Tongue (tissue), 2 donors: ENCODE data around the gene GLRX5. TPM values are rescaled to one million over a fixed set of nuclear protein-coding genes. Genes with fewer than 3 reads are reported as not detected.

Experiments used
- DNase-seq: peaks from one replicate; pipeline ENCODE4 v3.0.0-alpha.2; 2015
- total RNA-seq: library from RNA; depleted of rRNA; stranded (reverse); fragments of >200 nt; gene quantifications from one replicate; pipeline ENCODE4 v1.2.3, GENCODE V29; 2014

The GLRX5 gene
- total RNA-seq: 59.1 TPM

DNA sequence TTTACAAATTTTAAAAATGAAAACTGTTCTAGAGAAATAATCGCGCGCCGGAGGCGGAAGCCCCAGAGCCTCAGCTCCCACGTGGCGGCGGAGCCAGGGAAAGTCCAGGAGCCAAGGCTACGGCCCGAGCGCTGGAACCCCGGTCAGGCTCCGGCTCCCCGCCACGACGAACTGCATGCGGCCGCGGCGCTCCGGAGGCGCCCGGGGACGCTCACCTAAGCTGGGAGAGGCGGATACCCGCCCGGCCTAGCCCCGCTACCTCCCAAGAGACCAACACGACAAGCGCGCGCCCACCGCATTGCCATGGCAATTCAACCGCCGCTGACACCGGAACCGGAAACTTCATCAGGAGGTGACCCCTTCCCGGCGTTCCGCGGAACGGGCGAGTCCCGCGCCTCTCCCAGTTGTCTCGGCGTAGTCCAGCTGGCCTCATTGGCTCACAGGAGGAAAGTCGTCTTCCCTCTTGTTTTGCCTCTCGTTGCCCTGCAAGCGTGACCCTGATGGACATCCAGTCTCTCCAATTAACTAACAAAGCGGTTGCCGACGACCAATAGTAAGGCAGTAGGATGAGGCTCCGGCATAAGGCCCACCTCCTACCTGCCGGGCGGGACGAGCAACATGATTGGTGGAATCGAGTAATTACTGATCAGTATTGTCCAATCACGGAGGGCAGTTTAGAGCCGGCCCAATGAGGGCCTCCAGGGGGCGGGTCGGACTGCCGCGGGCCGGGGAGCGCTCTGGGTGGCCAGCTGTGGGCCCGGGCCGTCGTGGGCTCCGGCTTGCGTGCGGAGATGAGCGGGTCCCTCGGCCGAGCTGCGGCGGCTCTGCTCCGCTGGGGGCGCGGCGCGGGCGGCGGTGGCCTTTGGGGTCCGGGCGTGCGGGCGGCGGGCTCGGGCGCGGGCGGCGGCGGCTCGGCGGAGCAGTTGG is at the start of gene GLRX5:
GLRX5 (plus strand) TSS at position 752 of the 927 bp plus-strand sequence; CDS start at position 792, 40 bp downstream.
- DNase-seq: peak; percentile 100

- no peak for DNase-seq
Observed at GRCh38 chr14:95485222-95485819, 49.5 kb upstream of the GLRX5 start.

DNA sequence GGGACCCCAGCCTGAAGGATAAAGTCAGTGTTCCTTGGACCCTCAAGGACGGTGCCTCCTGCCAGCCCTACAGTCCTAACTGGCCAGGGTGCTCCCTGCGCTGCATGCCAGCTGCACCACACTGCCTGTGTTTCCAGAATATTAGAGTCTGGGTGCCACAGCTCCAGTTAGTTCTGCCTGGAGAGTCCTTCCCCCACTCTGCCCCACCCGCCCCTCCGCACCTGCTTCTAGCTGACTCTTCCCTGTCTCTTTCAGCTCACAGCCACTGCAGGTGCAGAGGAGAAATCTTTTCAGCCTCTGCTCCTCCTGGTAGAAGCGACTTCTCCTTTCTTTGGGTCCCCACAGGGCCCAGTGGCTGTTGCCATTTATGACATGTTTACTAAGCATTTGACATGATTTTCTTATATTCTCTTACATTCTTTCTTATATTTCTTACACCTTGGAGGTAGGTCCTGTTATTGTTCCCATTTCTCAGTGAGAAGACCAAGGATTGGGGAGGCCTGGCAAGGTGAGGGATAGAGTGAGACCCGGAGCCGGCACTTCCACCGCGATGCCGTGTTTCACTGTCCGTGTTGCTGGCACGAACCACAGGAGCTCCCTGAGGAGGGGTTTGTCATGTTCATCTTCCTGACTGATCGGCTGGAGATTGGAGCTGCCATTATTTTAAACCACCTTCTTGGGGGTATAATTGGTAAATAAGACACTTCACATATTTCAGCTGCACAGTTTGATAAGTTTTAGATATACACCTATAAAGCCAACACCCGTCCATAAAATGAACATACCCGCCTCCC is 47.8 kb upstream of the GLRX5 start:
- DNase-seq: no peak

- DNase-seq: no peak
Observed at GRCh38 chr14:95487669-95488084, 47.2 kb upstream of the GLRX5 start.

DNA sequence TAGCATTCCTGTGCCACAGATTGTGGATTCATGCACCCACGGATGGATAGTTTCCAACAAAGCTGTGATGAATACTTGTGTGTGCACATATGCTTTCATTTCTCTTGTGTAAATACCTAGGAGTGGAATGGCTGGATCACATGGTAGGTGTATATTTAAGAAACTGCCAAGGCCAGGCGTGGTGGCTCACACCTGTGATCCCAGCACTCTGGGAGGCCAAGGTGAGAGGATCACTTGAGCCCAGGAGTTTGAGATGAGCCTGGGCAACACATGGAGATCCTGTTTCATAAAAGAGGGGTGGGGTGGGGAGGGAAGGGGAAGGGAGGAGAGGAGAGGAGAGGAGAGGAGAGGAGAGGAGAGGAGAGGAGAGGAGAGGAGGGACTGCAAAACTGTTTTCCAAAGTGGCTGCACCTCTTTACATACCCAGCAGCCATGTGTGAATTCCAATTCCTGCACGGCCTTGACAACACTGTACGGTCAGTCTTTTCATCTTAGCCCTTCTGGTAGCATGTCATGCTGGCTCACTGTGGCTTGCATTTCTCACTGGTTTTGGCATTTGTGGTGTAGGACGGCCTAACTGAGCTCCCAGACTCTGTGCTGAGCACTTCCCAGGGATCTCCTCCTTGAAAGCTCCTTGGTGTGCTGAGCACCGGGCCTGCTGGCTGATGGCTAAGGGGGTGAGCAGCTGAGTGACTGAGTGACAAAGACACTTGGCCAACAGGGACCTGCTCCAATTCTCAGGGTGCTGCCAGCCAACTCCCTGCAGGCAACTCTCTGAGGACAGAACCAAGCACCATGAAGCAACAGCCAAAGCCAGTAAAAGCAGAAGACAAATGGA is 46.3 kb upstream of the GLRX5 start:
- DNase-seq: no peak

DNA sequence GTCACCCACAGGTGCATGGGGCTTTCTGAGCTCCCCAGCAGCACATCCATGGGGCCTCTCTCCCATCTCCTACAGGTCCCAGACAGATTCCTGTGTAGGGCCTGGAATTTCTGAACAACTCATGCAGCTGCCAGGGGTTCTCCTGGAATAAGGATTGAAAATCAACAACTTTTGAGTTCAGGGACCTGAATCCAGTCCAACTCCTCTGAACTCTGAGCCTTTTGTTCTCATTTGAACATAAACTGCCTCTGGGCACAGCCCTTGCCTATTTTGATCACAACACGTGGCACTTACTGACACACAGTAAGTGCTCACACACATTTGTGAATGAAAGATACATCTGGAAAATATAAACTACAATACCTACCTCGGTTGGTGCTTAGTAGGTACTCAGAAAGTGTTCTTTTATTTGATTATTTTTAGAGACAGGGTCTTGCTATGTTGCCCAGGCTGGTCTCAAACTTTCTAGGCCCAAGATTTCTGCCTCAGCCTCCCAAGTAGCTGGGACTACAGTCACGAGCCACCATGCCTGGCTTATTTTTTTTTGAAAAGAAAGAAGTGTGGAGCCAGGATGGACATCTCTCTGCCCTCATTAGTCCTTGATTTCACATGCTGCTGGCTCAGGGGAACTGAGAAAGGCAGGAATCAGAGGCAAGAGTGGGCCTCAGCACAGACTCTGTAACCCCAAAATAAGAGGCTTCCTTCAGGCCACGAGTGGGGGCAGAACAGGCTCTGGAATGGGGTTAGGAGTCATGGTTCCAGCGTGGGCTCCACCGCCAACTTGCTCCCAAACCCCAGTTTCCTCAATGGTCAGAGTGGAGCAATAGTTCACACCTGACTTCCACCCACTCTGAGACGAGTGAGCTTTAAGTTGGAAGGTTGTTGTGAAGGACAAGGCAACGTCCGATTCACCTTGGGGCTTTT is 45.4 kb upstream of the GLRX5 start:
- DNase-seq: peak; percentile 62

- peak; percentile 47 for DNase-seq
Observed at GRCh38 chr14:95490138-95490509, 44.7 kb upstream of the GLRX5 start.

GRCh38 chr14:95490727-95491451 is 44.0 kb upstream of the GLRX5 start:
- DNase-seq: no peak

GRCh38 chr14:95491936-95492608 is 42.8 kb upstream of the GLRX5 start:
- DNase-seq: no peak

GRCh38 chr14:95493503-95493902 is 41.3 kb upstream of the GLRX5 start:
- DNase-seq: no peak

- no peak for DNase-seq
Observed at GRCh38 chr14:95493976-95494375, 40.9 kb upstream of the GLRX5 start.

DNA sequence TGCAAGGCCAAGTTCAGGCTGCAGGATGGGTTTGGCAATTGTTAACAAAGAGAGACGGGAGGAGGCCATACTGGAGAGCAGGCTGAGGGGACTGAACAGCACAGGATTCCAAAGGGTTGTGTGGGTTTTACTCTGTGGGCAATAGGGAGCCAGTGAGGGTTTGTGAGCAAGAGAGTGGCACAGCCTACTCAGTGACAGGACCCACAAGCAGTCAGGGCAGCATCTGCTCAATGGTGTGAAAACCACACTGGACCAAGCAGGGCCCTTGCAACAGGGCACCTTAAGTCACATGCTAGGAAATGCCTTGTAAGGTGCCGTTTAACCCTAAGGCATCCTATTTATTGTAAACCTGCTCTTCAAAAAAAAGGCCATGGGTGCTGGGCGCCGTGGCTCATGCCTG is 40.4 kb upstream of the GLRX5 start:
- DNase-seq: no peak

DNA sequence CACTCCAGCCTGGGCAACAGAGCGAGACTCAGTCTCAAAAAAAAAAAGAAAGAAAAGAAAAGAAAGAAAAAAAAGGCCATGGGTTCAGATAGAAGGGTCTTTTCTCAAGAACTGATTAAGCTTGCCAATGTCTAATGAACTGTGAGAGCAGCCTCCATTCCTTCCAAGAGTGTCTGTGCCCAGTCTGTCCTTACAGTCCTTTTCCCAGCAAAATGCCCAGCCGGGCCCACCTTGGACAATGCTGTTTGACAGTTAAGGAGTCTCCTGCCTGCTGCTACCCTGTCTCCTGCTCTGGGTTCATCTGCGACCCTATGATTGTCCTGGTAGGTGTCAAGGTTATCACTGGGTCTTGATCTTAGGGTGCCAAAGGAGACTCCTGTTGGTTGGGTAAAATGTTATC is 39.8 kb upstream of the GLRX5 start:
- no peak for DNase-seq

DNA sequence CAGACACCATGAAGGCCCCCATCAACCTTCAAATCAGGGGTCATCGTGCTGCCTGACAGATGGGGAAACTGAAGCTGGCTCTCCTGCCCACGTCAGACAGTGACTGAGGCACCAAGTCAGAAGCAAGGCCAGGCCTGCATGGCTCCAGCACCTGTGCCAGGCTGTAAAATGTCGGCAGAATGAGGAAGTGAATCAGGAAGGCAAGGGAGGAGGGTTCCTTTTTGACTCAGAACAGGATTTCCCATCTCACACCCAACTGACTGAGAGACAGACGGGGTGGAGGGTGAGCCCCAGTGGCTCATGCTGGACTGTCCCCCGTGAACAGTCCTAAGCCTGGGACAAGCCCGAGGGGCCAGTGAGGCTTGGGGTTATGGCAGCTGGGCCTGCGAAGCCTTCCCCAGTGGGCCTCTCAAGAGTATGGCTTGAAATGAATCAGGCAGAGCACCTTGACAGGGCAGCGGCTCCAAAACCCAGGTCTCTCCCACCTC is 39.3 kb upstream of the GLRX5 start:
- no peak for DNase-seq

DNA sequence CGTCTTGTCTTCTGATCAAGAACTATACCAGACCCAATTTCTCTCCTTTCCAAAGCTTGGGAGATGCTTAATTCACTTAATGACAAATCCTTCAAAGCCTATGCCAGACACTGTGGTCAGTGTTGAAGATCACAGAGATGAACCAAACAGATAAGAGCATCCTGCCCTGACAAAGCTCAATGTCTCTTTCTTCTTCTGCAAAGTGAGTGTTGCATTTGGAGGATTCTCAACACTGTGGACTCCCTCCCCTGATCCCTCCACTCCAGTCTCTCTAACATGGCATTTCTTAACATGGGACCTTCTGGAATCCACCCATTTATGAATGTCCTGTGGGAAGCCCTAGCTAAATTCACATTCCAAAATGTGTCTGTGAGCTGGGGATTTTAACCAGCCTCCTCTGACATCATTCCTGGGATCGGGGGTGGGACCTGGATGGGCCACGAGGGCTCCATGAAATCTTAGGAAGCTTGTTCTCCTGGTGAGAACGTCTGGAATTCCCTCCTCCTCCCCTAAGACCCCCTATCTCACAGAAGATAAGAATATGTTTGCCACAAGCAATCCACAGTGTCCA is 38.7 kb upstream of the GLRX5 start:
- DNase-seq: no peak

DNA sequence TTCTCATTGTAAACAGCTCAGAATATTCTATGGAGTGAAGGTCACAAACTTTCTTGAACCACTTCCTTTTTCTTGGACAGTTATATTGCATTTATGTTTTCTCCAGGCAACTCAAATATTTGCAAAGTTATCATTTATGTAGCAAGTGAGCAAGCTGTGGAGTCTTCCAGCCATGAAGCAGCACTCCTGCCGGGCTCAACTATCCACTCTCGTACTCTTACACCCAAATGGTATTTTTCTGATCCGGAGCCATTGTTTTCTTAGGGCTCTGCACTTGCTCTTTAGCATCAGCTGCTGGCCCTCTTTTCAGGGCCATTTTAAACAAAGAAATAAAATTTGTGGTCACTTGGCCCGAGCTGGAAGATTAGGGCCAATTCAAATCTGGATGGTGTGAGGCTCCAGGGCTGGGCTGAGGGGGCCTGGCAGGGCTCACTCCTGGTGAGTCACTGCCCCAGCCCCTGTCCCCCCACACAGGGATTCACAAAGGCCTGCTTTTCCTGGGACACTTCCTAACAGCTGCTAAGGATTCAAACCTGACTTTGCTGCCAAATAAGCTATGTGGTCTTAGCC is 38.1 kb upstream of the GLRX5 start:
- peak; percentile 94 for DNase-seq

DNA sequence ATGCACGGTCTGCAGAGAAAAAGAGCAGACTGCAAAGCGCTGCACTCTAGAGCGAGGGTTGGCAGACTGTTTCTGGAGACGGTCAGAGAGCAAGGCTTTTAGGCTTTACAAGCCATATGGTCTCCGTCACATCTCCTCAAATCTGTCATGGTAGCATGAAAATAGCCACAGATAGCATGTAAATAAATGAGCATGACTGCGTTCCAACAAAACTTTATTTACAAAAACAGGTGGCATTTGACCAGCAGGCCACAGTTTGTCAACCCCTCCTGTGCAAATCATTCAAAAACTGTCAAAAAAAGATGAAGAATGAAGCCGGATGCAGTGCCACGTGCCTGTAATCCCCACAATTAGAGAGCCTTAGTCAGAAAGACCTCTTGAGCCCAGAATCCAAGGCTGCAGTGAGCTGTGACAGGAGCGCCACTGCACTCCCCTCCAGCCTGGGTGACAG is 37.3 kb upstream of the GLRX5 start:
- DNase-seq: peak; percentile 92

DNA sequence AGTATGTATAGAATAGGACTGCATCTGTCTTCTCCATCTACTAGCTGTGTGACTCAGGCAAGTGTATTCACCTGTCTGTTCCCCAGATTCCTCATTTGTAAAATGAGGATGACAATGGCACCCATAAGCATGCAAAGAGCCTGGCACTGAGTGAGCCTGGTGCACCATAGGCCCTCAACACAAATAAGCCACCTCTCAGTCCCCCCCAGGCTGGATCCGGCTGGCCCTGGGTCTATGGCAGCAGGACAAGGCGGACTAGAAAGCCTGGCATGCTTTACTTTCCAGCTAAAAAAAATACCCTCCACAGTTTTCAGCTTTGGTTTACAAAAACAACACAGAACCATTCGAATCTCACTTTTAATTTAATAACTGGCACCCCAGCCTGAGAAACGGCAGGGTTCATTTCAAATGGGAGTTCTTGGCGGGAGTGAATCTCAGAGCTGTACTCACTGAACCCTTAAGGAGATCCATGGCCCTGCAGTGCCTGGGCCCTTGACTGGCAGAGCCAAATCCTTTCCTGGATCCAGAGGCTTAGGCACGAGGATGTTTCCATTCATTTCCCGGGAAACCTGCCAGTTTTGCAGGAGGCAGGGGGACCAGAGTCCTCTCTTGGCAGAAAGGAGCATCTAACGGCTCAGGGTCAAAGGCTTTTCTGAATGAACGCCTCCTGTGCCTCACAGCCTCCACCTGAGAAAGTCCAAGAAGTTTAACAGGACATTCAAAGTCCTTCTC is 36.1 kb upstream of the GLRX5 start:
- DNase-seq: peak; percentile 88
